Endodermal cell (in vitro differentiated cells): ENCODE measurements around the gene SAMD10. TPM values are rescaled to one million over a fixed set of nuclear protein-coding genes. Genes with fewer than 3 reads are reported as not detected.

ENCODE experiments used
- DNase-seq: peaks from one replicate; pipeline ENCODE4 v3.0.0-alpha.2; 2017
- H3K27ac ChIP-seq: 2 replicates; pipeline ENCODE4 v1.5.1; 2013; ENCODE audit warnings: mild to moderate bottlenecking, low read depth, low read length, moderate library complexity
- H3K27me3 ChIP-seq: 2 replicates; pipeline ENCODE4 v1.6.1; 2013; ENCODE audit warnings: mild to moderate bottlenecking, low read length, moderate library complexity; ENCODE audit not compliant: insufficient read depth, control insufficient read depth, poor library complexity, severe bottlenecking
- H3K36me3 ChIP-seq: 2 replicates; pipeline ENCODE4 v1.7.0; 2013; ENCODE audit warnings: mild to moderate bottlenecking, low read length, moderate library complexity; ENCODE audit not compliant: control insufficient read depth, insufficient read depth
- H3K4me1 ChIP-seq: one replicate; pipeline ENCODE4 v1.7.0; 2013; ENCODE audit warnings: low read length; ENCODE audit not compliant: control insufficient read depth, insufficient read depth
- H3K4me3 ChIP-seq: 2 replicates; pipeline ENCODE4 v1.5.1; 2013; ENCODE audit warnings: mild to moderate bottlenecking, low read length, moderate library complexity
- H3K9ac ChIP-seq: 2 replicates; pipeline ENCODE4 v1.6.1; 2013; ENCODE audit warnings: mild to moderate bottlenecking, low read length, moderate library complexity; ENCODE audit not compliant: poor library complexity, severe bottlenecking; ENCODE audit errors: extremely low read depth
- H3K9me3 ChIP-seq: 2 replicates; pipeline ENCODE4 v1.6.1; 2013; ENCODE audit warnings: mild to moderate bottlenecking, low read length, moderate library complexity; ENCODE audit not compliant: control insufficient read depth
- H3K27ac Mint-ChIP-seq: 2 replicates; pipeline ENCODE4 v1.8.0; 2020; ENCODE audit warnings: mixed read lengths
- H3K27me3 Mint-ChIP-seq: 2 replicates; pipeline ENCODE4 v1.8.0; 2021; ENCODE audit warnings: mild to moderate bottlenecking, mixed read lengths; ENCODE audit not compliant: insufficient read depth
- H3K36me3 Mint-ChIP-seq: 2 replicates; pipeline ENCODE4 v1.8.0; 2020; ENCODE audit warnings: low read depth, mixed read lengths
- H3K4me1 Mint-ChIP-seq: 2 replicates; pipeline ENCODE4 v1.8.0; 2020; ENCODE audit warnings: mixed read lengths
- H3K4me3 Mint-ChIP-seq: 2 replicates; pipeline ENCODE4 v1.8.0; 2020; ENCODE audit warnings: mild to moderate bottlenecking, moderate library complexity, mixed read lengths
- H3K9me3 Mint-ChIP-seq: 2 replicates; pipeline ENCODE4 v1.8.0; 2020; ENCODE audit warnings: mild to moderate bottlenecking, mixed read lengths
- WGBS, 2 experiments: methylation state at CpG; one replicate each; pipeline versions ENCODE4 v1.1.5 to v1.1.7; 2013; ENCODE audit warnings: missing lambda C conversion rate in 2 of 2, mixed read lengths in 1 of 2; ENCODE audit not compliant: insufficient coverage in 1 of 2, insufficient read length in 1 of 2; 5-methylcytosine and 5-hydroxymethylcytosine counted together
- total RNA-seq, 2 donors: library from RNA; stranded (reverse); fragmentation: NEBNext Ultra II Directional in 1 of 2; extraction: Animal tissue kit (Norgen Biotek cat#: 25700) in 1 of 2; gene quantifications; 2 replicates in 1 of 2; 3 replicates in 1 of 2; pipeline ENCODE4 v1.2.1, GENCODE V29; 2021
- TF ChIP-seq, protein P1 (sequence below): fragments of 200-600 bp; sonication (generic); conservative IDR thresholded peaks from 2 replicates; pipeline ENCODE4 v1.5.0; 2021; ENCODE audit warnings: antibody characterized with exemption, mild to moderate bottlenecking

SAMD10 gene
- total RNA-seq, 2 donors from 2014 or later, result 5.6 to 6.0 TPM

DNA sequence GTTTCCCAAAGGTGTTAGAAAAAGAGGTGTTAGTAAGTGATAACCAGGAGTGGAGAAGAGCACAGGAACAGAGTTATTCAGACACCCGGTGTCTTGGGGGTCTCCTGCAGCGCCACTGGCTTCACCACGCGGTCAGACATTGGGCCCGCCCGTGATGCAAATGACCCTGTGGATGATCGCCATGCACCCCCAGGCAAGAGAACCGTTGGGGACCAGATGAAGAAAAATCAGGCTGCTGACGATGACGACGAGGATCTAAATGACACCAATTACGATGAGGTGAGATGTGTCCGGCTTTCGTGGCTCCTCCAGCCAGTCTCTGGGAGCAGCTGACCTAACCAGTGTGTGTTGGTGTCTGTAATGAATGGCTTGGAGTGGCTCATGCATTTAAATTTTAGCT, 3.5 kb upstream of the SAMD10 start:
- peak overlapping the region; percentile 88 for H3K4me3 Mint-ChIP-seq
- H3K27me3 Mint-ChIP-seq, result peaks cover 2% of the 10 kb centered on the region
- no peak for DNase-seq
- peaks cover 37% of the 10 kb centered on the region for H3K36me3 Mint-ChIP-seq
- TF ChIP-seq, protein P1, sequence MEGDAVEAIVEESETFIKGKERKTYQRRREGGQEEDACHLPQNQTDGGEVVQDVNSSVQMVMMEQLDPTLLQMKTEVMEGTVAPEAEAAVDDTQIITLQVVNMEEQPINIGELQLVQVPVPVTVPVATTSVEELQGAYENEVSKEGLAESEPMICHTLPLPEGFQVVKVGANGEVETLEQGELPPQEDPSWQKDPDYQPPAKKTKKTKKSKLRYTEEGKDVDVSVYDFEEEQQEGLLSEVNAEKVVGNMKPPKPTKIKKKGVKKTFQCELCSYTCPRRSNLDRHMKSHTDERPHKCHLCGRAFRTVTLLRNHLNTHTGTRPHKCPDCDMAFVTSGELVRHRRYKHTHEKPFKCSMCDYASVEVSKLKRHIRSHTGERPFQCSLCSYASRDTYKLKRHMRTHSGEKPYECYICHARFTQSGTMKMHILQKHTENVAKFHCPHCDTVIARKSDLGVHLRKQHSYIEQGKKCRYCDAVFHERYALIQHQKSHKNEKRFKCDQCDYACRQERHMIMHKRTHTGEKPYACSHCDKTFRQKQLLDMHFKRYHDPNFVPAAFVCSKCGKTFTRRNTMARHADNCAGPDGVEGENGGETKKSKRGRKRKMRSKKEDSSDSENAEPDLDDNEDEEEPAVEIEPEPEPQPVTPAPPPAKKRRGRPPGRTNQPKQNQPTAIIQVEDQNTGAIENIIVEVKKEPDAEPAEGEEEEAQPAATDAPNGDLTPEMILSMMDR, result no peak
- Histone ChIP-seq H3K4me3 (no peak overlapping the region), H3K36me3 (peaks cover 48% of the 10 kb centered on the region), H3K4me1 (peaks cover 9% of the 10 kb centered on the region), H3K27ac (no peak overlapping the region), H3K9me3 (no peaks in the 10 kb centered on the region), H3K9ac (no peak overlapping the region), H3K27me3 (no peaks in the 10 kb centered on the region)
- WGBS, 2 experiments, result 95% methylated on average over 14 of the region's 14 CpGs
- peak overlapping the region; percentile 64 for H3K27ac Mint-ChIP-seq
- no peaks in the 10 kb centered on the region for H3K9me3 Mint-ChIP-seq
- peaks cover 19% of the 10 kb centered on the region for H3K4me1 Mint-ChIP-seq

DNA sequence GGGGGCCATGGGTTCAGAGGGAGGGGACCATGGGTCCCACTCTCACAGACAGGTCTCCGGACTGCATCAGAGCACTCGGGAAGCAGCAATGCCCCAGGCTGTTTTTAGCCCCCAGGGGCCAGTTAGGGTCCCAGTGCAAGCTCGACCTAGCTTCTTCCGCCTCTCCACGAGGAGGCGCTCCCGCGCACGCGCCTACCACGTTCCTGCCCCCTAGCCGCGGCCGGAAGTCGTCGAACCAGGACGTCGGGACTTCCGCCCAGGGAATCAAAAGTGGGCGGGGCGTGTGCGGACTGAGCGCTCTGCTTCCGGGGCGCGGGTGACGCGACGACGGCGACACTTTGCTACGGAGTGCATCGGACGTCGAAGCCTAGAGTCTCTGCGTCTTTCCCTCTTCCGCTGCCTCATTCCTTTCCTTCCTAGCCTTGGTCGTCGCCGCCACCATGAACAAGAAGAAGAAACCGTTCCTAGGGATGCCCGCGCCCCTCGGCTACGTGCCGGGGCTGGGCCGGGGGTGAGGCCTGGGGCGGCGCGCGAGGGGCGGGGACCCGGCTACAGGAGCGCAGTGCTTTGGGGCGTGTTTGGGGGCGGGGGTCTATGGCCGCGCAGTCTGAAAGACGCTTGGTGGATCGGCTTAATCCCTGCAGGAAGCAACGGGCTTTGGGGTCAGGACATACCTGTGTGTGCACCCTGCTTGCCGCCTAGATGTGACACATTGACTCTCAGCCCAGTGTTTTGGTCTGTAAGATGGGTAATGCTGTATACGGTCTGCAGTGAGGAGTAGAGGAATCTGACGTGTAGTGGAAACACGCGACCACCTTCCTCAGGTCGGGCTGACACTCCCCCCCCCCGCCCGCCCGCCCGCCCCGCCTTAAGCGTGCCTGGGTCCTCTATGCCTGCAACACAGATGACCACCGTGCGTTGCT, 1.6 kb upstream of the SAMD10 start, which contains the start of gene PRPF6:
TSS of gene PRPF6 (plus strand) at position 327 of the 923 bp plus-strand sequence. CDS start at position 441, 114 bp downstream.
- peaks cover 19% of the 10 kb centered on the region for H3K4me1 Mint-ChIP-seq
- peaks cover 8% of the 10 kb centered on the region for H3K27me3 Mint-ChIP-seq
- WGBS, 2 experiments, result 0% methylated on average over 24 to 75 of the region's 75 CpGs
- no peaks in the 10 kb centered on the region for H3K9me3 Mint-ChIP-seq
- peaks cover 33% of the 10 kb centered on the region for H3K36me3 ChIP-seq
- H3K36me3 Mint-ChIP-seq, result peaks cover 30% of the 10 kb centered on the region
- peaks cover 9% of the 10 kb centered on the region for H3K4me1 ChIP-seq
- TF ChIP-seq, protein P1, result peak; percentile 93
- H3K27ac Mint-ChIP-seq, result peak within 1 kb of the TSS; percentile 98
- peak within 1 kb of the TSS; percentile 85 for H3K4me3 ChIP-seq
- peak; percentile 98 for DNase-seq
- H3K27ac ChIP-seq, result peak within 1 kb of the TSS; percentile 77
- no peaks in the 10 kb centered on the region for H3K9me3 ChIP-seq
- H3K9ac ChIP-seq, result peak within 1 kb of the TSS; percentile 69
- peak within 1 kb of the TSS; percentile 88 for H3K4me3 Mint-ChIP-seq
- no peaks in the 10 kb centered on the region for H3K27me3 ChIP-seq

DNA sequence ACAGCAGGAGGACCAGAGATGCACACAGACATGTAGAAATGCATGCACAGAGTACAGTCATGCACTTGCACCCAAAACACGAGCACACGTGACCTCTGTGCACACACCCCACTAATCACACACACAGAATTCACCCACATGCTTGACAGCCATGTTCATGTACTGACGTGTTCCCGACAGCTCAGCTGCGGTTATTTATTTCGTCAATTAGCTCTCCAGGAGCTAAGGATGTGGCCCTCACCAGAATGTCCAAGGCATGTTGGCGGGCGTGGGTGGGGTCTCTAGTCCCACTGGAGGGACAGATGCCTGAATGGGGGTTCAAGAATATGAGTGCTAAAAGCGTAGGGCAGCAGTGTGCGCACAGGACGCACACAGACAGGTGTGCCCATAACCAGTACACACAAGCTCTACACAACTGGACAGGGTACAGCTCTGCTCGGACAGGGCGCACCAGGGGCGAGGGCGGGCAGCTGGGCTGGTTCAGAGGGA, 919 bp upstream of the SAMD10 start:
- H3K9ac ChIP-seq, result no peak overlapping the region
- Mint-ChIP-seq H3K4me1 (peaks cover 19% of the 10 kb centered on the region), H3K27ac (peak overlapping the region; percentile 72), H3K36me3 (peaks cover 23% of the 10 kb centered on the region), H3K9me3 (no peaks in the 10 kb centered on the region), H3K4me3 (peak overlapping the region; percentile 88), H3K27me3 (peaks cover 10% of the 10 kb centered on the region)
- no peak for DNase-seq
- TF ChIP-seq, protein P1, result no peak
- peaks cover 9% of the 10 kb centered on the region for H3K4me1 ChIP-seq
- peaks cover 26% of the 10 kb centered on the region for H3K36me3 ChIP-seq
- H3K27ac ChIP-seq, result no peak overlapping the region
- no peaks in the 10 kb centered on the region for H3K9me3 ChIP-seq
- H3K4me3 ChIP-seq, result peak overlapping the region; percentile 85
- WGBS, 2 experiments, result 90 to 97% methylated on average over 8 to 15 of the region's 15 CpGs
- no peaks in the 10 kb centered on the region for H3K27me3 ChIP-seq
